NT2/D1 (cell line): ENCODE data around the gene PPFIA1.

Experiments
- SUZ12 ChIP-seq: IDR thresholded peaks from 2 replicates; pipeline ENCODE4 v1.6.1; 2011; ENCODE audit not compliant: insufficient read length, insufficient read depth; ENCODE audit errors: extremely low read depth
- YY1 ChIP-seq: IDR thresholded peaks from 2 replicates; pipeline ENCODE4 v1.6.1; 2011; ENCODE audit not compliant: insufficient read length, insufficient read depth
- ZNF274 ChIP-seq: IDR thresholded peaks from 2 replicates; pipeline ENCODE4 v1.6.1; 2011; ENCODE audit warnings: mild to moderate bottlenecking, low read depth, low read length

DNA sequence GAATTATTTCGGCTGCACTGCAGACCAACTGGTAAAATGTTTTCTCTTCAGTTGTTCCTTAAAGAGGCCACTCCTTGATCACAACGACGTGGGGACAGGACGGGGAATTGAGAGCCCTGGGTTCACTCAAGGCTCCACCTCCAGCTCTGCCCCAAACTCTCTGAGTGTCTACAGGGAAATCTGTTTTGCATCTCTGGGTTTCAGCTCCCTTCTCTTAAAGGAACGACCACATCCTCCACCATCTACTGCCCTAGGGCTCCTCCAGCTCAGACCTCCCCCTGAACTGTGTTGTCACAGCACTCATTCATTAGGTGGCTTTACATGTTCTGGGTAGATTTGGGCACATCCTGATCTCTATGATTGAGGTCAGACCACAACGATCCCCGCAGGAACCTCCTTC is 5.1 kb upstream of the PPFIA1 start:
- no peak for TF ChIP-seq ZNF274
- TF ChIP-seq SUZ12, result no peak
- no peak for TF ChIP-seq YY1
